ENCODE data around the gene PRKN. TPM values are rescaled to one million over a fixed set of nuclear protein-coding genes. Genes with fewer than 3 reads are reported as not detected.

PRKN gene
- total and polyA plus RNA-seq, 2 experiments from 2014 or later = 0.10 to 0.84 TPM

GRCh38 chr6:162442687-162443086, 284.9 kb downstream of the PRKN start:
- no peaks in the 10 kb centered on the region for H3K79me2 ChIP-seq (replicated peaks; ENCODE audit: insufficient read depth)
- DNase-seq (ENCODE audit: low spot score) = peak; percentile 86
- no peak overlapping the region for H3K4me2 ChIP-seq
- no peak overlapping the region for H3K27ac ChIP-seq (ENCODE audit: low read depth)
- H3K27me3 Mint-ChIP-seq (ENCODE audit: insufficient read depth, low read depth, poor library complexity) = no peaks in the 10 kb centered on the region
- no peaks in the 10 kb centered on the region; the same call in 1 of the 2 replicates for H3K9me2 ChIP-seq (ENCODE audit: insufficient read depth)
- no peak overlapping the region for H3K4me3 ChIP-seq
- peaks cover 17% of the 10 kb centered on the region for H3K4me1 ChIP-seq (ENCODE audit: insufficient read depth)
- peaks cover 20% of the 10 kb centered on the region for H3K36me3 Mint-ChIP-seq (ENCODE audit: low read depth)
- H3K4me1 Mint-ChIP-seq = peaks cover 31% of the 10 kb centered on the region
- peak; percentile 100 for ATAC-seq
- H3K9me3 Mint-ChIP-seq = peaks cover 21% of the 10 kb centered on the region
- H4K20me1 ChIP-seq (replicated peaks; ENCODE audit: insufficient read depth) = no peaks in the 10 kb centered on the region
- peak overlapping the region; percentile 56; the same call in 1 of the 2 replicates for H2AFZ ChIP-seq
- no peak overlapping the region for H3K4me3 Mint-ChIP-seq
- H3F3A ChIP-seq (replicated peaks; ENCODE audit: low read depth) = no peaks in the 10 kb centered on the region
- TF ChIP-seq EZH2phosphoT487 (IDR thresholded peaks at IDR 0.05; ENCODE audit: unreplicated experiment) (no peak), EZH2 (IDR thresholded peaks at IDR 0.05; ENCODE audit: low read depth, unreplicated experiment) (no peak), CTCF (conservative IDR thresholded peaks at IDR 0.05; ENCODE audit: low read depth in 2 of 2) (peak; percentile 90 to 92), CREB1 (CRISPR knock-in tag; IDR thresholded peaks at IDR 0.05; ENCODE audit: low read depth) (no peak)
- H3K36me3 ChIP-seq (ENCODE audit: insufficient read depth) = no peaks in the 10 kb centered on the region
- no peaks in the 10 kb centered on the region for H3K27me3 ChIP-seq (ENCODE audit: insufficient read depth)
- H3K27ac Mint-ChIP-seq = no peak overlapping the region

DNA sequence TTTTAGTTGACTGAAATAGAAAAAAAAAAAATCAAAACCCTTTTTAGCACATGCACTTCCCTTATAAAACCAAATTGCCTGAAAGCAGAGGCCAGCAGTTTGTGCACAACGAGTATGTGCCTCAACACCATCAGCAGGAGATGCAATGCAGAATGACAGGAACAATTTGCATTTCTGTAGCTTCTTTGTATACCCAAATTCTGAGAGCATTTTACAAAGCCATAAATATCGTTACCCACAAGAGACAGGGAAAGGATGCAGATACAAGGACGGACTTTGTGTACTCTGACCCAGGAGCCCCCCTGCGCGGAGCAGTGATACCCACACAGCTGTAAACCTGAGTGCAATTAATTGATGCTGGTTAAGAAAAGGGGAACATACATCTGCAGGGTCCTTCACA, 285.6 kb downstream of the PRKN start:
- Histone ChIP-seq H2AFZ (peak overlapping the region; percentile 56; the same call in 1 of the 2 replicates), H3F3A (replicated peaks; ENCODE audit: low read depth) (no peaks in the 10 kb centered on the region), H4K20me1 (replicated peaks; ENCODE audit: insufficient read depth) (no peaks in the 10 kb centered on the region), H3K4me1 (ENCODE audit: insufficient read depth) (peaks cover 17% of the 10 kb centered on the region), H3K27me3 (ENCODE audit: insufficient read depth) (no peaks in the 10 kb centered on the region), H3K79me2 (replicated peaks; ENCODE audit: insufficient read depth) (no peaks in the 10 kb centered on the region), H3K4me3 (no peak overlapping the region), H3K9me2 (ENCODE audit: insufficient read depth) (no peaks in the 10 kb centered on the region; the same call in 1 of the 2 replicates), H3K27ac (ENCODE audit: low read depth) (no peak overlapping the region), H3K4me2 (no peak overlapping the region), H3K36me3 (ENCODE audit: insufficient read depth) (no peaks in the 10 kb centered on the region)
- peaks cover 23% of the 10 kb centered on the region for H3K36me3 Mint-ChIP-seq (ENCODE audit: low read depth)
- ATAC-seq (no peak), DNase-seq (ENCODE audit: low spot score) (no peak)
- H3K4me3 Mint-ChIP-seq = no peak overlapping the region
- peaks cover 31% of the 10 kb centered on the region for H3K4me1 Mint-ChIP-seq
- TF ChIP-seq ZNF331 (CRISPR knock-in tag; IDR thresholded peaks at IDR 0.05; ENCODE audit: low read depth) (no peak), JUNB (IDR thresholded peaks at IDR 0.05; ENCODE audit: unreplicated experiment) (no peak), REST (IDR thresholded peaks at IDR 0.05; ENCODE audit: unreplicated experiment) (no peak), ZNF462 (CRISPR knock-in tag; IDR thresholded peaks at IDR 0.05) (no peak), NANOG (IDR thresholded peaks at IDR 0.05; ENCODE audit: borderline replicate concordance) (no peak)
- H3K27ac Mint-ChIP-seq = no peak overlapping the region
- peaks cover 22% of the 10 kb centered on the region for H3K9me3 Mint-ChIP-seq
- H3K27me3 Mint-ChIP-seq (ENCODE audit: insufficient read depth, low read depth, poor library complexity) = no peaks in the 10 kb centered on the region

Data from GM23338 (cell line).